ENCODE measurements around the gene TCAP. TPM values are rescaled to one million over a fixed set of nuclear protein-coding genes. Genes with fewer than 3 reads are reported as not detected.

Gene TCAP
- total and polyA plus RNA-seq, 10 of the 15 experiments (the other 5 are each of a cell fraction or from before 2014, with no cell fraction given), result 0.17 to 1.0 (median 0.36) TPM; not detected in 3

- peak; percentile 52 to 65; a peak in 2 of 4 replicates for TF ChIP-seq BHLHE40 (IDR thresholded peaks at IDR 0.05; ENCODE audit: borderline replicate concordance in 1 of 2, low read depth in 2 of 2, low read length in 1 of 2)
These were observed 41.7 kb upstream of the TCAP start (continued) for GRCh38 chr17:39623356-39623950.

DNA sequence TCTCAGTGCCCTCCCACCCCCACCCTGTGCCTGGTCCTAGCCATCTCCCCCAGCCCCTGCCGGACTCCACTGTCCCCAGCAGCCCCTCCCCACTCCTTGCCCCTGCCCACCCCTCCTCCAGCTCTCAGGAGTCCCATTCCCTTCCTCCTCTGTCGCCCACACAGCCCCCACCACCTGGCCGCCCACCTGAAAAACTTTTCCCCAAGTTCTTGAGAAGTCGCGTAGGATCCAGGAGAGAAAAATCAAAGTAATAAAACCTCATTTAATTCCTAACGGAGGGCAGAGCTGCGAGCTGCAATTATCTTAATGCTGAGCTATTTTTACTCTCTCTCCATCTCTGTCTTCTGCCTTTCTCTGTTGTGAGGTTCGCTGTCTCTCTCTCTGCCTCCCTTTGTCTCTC lies 40.8 kb upstream of the TCAP start:
- ATAC-seq (no peak), DNase-seq (ENCODE audit: low read depth, low spot score) (no peak), FAIRE-seq (no peak)
- no peak overlapping the region for H3K27ac ChIP-seq (ENCODE audit: control insufficient read depth, insufficient read depth)
- peaks cover 5% of the 10 kb centered on the region for H3K4me1 ChIP-seq (ENCODE audit: control insufficient read depth, insufficient read depth, low read length)
- peaks cover 7 to 8% of the 10 kb centered on the region in 2 experiments for H3K27me3 ChIP-seq (replicated peaks in 1 of 2; ENCODE audit: control insufficient read depth in 2 of 2, insufficient read depth in 2 of 2, low read length in 1 of 2)
- POLR2A ChIA-PET, result interaction anchor here (0.6 kb wide), 1 partner anchor 131 kb away, joined by 3 read pairs; no protein-coding TSS in a partner anchor
- SMC1A ChIA-PET (ENCODE audit: uncharacterized antibody, unreplicated experiment), result interaction anchor here (1.0 to 5.4 kb wide), 4 partner anchors 76 to 248 kb away, joined by 3 to 36 read pairs (median 12); partner anchors contain the start of gene MIEN1
- no peak for TF ChIP-seq MXI1 (IDR thresholded peaks at IDR 0.05; ENCODE audit: low read depth, low read length)
- no peak for TF ChIP-seq NR2C2 (IDR thresholded peaks at IDR 0.05; ENCODE audit: borderline replicate concordance, control insufficient read depth, insufficient read length, low read depth)
- TF ChIP-seq SUPT20H (IDR thresholded peaks at IDR 0.05; ENCODE audit: borderline replicate concordance, control insufficient read depth, low read depth, low read length), result no peak
- TF ChIP-seq PBX3 (IDR thresholded peaks at IDR 0.05; ENCODE audit: insufficient replicate concordance, low read depth, low read length), result no peak
- TF ChIP-seq YY1 (IDR thresholded peaks at IDR 0.05; ENCODE audit: low read depth, low read length), result no peak
- no peak for TF ChIP-seq CHD2 (IDR thresholded peaks at IDR 0.05; ENCODE audit: borderline replicate concordance, low read depth, low read length)
- no peak for TF ChIP-seq NR2C1 (IDR thresholded peaks at IDR 0.05)
- TF ChIP-seq, protein P1, sequence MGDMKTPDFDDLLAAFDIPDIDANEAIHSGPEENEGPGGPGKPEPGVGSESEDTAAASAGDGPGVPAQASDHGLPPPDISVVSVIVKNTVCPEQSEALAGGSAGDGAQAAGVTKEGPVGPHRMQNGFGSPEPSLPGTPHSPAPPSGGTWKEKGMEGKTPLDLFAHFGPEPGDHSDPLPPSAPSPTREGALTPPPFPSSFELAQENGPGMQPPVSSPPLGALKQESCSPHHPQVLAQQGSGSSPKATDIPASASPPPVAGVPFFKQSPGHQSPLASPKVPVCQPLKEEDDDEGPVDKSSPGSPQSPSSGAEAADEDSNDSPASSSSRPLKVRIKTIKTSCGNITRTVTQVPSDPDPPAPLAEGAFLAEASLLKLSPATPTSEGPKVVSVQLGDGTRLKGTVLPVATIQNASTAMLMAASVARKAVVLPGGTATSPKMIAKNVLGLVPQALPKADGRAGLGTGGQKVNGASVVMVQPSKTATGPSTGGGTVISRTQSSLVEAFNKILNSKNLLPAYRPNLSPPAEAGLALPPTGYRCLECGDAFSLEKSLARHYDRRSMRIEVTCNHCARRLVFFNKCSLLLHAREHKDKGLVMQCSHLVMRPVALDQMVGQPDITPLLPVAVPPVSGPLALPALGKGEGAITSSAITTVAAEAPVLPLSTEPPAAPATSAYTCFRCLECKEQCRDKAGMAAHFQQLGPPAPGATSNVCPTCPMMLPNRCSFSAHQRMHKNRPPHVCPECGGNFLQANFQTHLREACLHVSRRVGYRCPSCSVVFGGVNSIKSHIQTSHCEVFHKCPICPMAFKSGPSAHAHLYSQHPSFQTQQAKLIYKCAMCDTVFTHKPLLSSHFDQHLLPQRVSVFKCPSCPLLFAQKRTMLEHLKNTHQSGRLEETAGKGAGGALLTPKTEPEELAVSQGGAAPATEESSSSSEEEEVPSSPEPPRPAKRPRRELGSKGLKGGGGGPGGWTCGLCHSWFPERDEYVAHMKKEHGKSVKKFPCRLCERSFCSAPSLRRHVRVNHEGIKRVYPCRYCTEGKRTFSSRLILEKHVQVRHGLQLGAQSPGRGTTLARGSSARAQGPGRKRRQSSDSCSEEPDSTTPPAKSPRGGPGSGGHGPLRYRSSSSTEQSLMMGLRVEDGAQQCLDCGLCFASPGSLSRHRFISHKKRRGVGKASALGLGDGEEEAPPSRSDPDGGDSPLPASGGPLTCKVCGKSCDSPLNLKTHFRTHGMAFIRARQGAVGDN (IDR thresholded peaks at IDR 0.05), result no peak
- TF ChIP-seq CREB1 (IDR thresholded peaks at IDR 0.05; ENCODE audit: low read depth), result no peak
- TF ChIP-seq SP1 (IDR thresholded peaks at IDR 0.05; ENCODE audit: low read depth, low read length), result no peak
- no peak overlapping the region for H3K9ac ChIP-seq (ENCODE audit: control insufficient read depth, insufficient read depth, low read length)
- no peak overlapping the region for H2AFZ ChIP-seq (ENCODE audit: control insufficient read depth, low read depth, low read length)
- H3K79me2 ChIP-seq (ENCODE audit: control insufficient read depth, insufficient read depth, low read length), result no peaks in the 10 kb centered on the region
- H3K4me2 ChIP-seq (ENCODE audit: control insufficient read depth, insufficient read depth), result no peak overlapping the region
- H4K20me1 ChIP-seq (ENCODE audit: control insufficient read depth, insufficient read depth), result no peaks in the 10 kb centered on the region
- H3K4me3 ChIP-seq, result no peak overlapping the region
- RAD21 ChIA-PET (ENCODE audit: unreplicated experiment), result interaction anchor here (1.2 to 2.9 kb wide), 2 partner anchors 76 to 129 kb away, joined by 4 to 23 read pairs; no protein-coding TSS in a partner anchor
- H3K9me3 ChIP-seq (replicated peaks; ENCODE audit: control insufficient read depth, insufficient read depth, low read length), result no peaks in the 10 kb centered on the region
- CTCF ChIA-PET, result interaction anchor here (1.0 to 8.9 kb wide), 10 partner anchors 13 to 381 kb away, joined by 3 to 225 read pairs (median 6); partner anchors contain the start of genes MIEN1, PNMT, PSMD3 and STARD3
- 54% methylated on average over 6 of the region's 8 CpGs for WGBS (ENCODE audit: insufficient coverage, insufficient replicate concordance, low lambda C conversion rate, missing lambda C conversion rate)
- no TSS peak for BruUV-seq (replicated peaks)
- H3K36me3 ChIP-seq (ENCODE audit: control insufficient read depth in 2 of 2, insufficient read depth in 2 of 2, low read length in 1 of 2), result no peaks in the 10 kb centered on the region
- in situ Hi-C loops (cut with MboI) (loop anchor here (5.0 kb wide), 2 partner anchors 128 to 358 kb away; partner anchors contain the start of gene PSMD3), intact Hi-C loops (cut with micrococcal nuclease; ENCODE audit: unreplicated experiment) (loop anchor here (5.0 kb wide), 3 partner anchors 108 to 403 kb away; partner anchors contain the start of genes IKZF3 and MIEN1)
